ENCODE measurements around the gene PNMA1. TPM values are rescaled to one million over a fixed set of nuclear protein-coding genes. Genes with fewer than 3 reads are reported as not detected.
A peak's percentile ranks its signal among the peaks of the same experiment; 100 is the strongest.

The PNMA1 gene
- total RNA-seq (2014; rRNA removed; shearing (Covaris generic)) = 72.9 and 78.4 TPM in 2 replicates
- polyA plus RNA-seq (2014; cell fraction: nucleus; rRNA removed) = 128 and 155 TPM in 2 replicates

GRCh38 chr14:73713803-73714655 is at the start of gene PNMA1:
PNMA1 (minus strand) TSS chr14:73714384; CDS start chr14:73713639, 745 bp downstream.
- DNase-seq (ENCODE audit: extremely low read depth, low read depth) = peak; percentile 88

DNA sequence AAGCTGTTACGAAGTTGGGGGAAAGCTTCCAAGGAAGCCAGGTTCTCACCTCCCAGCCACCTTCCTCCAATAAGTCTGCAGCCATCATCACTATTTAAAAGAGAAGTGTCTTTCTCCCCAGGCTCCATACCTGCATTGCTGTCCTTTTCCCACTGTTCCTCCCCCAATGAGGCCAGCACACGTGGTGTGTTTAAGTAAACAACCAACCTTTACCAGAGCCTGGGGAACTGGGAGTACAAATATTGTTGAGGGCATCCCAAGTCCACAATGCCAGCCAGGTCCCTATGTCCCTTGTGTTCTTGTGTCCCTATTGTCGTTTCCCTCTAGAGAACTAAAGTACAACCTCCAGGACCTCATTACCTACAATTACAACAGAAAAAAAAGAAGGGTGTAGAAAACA is 49.2 kb upstream of the PNMA1 start:
- DNase-seq (ENCODE audit: extremely low read depth, low read depth) = no peak

GRCh38 chr14:73762375-73762822 is 48.2 kb upstream of the PNMA1 start:
- no peak for DNase-seq (ENCODE audit: extremely low read depth, low read depth)

DNA sequence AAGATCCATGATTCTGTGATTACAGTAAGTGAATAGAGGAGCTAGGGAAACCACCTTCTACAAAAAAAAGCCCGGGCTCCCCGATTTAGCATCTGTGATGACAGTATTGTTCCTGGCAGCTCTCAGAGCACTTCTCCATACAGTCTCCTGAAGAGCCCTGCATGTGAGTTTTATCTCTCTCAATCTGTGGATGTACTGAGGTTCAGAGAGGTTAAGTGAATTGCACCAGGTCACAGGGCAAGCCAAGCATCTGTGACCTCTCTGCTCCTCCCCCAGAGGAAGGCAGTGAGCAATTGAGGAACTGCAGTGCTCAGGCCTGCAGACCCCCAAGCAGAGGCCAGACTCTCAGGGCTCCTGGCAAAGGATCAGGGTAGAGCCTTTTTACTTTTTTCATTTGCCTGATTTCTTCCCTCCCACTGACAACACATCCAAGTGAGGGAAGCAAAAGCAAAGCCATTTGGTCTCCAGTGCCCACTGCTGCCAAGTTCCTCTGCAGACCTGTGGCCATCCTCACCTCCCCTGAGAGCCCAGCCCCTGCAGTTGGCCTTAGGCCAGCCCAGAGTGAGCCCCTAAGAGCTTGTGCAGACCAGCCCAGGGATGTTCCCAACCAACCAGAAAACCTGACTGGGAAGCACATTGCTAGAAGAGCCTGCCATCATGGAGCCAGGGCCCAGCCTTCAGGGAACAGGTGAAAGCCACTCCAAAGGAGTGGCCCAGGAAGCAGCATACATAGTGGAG is 47.6 kb upstream of the PNMA1 start:
- no peak for DNase-seq (ENCODE audit: extremely low read depth, low read depth)

GRCh38 chr14:73760598-73761586 is 46.7 kb upstream of the PNMA1 start:
- no peak for DNase-seq (ENCODE audit: extremely low read depth, low read depth)

GRCh38 chr14:73759714-73760597 is 45.8 kb upstream of the PNMA1 start:
- peak; percentile 97 for DNase-seq (ENCODE audit: extremely low read depth, low read depth)

- no peak for DNase-seq (ENCODE audit: extremely low read depth, low read depth)
These were observed 45.1 kb upstream of the PNMA1 start for GRCh38 chr14:73759183-73759713.

DNA sequence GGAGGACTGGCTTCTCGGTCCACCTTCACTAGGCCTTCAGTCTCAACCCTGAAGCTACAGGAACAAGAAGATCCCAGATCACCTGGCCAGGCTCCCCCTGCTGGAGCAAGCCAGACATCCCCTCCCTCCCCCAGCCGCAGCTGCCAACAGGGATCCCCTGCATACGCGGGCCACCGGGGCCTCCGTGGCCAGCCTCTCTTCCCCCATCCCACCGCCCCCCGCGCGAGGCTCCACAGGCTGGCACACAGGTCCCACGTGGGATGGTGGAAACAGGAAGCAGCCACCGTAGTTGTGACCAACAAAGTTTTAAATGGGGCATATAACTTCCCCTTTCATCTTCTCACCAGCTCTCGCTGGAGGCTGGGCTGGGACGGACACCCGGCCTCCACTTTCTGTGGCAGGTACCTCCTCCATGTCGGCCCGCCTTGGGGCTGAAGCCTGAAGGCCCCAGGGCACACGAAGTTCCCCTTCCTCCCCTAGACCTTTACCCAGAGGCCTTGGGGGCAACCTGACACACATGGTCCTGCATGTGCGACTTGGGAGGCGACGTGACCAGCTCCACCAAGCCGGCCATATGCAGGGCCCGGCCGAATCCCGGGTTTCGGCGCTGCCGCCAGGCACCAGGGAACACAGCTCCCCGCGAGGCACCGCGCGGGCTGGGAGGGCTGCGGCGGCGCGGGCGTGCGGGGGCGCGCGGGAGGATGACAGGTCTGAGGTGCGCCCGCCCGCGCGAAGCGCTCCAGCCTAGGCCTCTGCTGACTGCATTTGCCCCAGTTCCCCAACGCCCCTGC is 44.4 kb upstream of the PNMA1 start:
- DNase-seq (ENCODE audit: extremely low read depth, low read depth) = peak; percentile 64

GRCh38 chr14:73757876-73758391 is 43.8 kb upstream of the PNMA1 start:
- DNase-seq (ENCODE audit: extremely low read depth, low read depth) = no peak

GRCh38 chr14:73757381-73757780 is 43.2 kb upstream of the PNMA1 start:
- no peak for DNase-seq (ENCODE audit: extremely low read depth, low read depth)

DNA sequence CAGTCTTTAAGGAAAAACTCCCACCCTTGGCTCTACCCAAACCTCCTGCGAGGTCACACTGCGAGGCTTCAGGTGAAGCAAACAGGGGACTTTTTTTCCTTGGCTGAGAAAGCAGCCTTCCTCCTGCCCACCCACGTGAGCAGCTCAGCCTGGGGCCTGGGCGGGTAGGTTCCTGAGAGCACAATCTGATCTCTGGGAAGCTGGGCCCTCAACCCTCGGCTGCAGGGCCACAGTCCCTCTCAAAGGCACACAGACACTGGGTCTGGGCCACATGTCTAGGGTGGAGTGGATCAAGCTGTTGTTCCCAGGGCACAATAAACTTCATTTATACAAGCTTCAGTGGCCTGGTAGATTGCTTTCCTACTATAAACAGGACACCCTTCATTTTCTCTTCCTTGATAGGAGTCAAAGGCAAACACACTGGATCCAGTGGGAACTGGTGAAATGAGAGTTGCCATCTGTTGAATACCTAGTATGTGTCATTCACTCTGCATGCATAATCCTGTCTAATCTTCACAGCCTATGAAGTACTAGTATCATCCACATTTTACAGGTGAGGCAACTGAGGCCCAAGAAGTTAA is 41.3 kb upstream of the PNMA1 start:
- DNase-seq (ENCODE audit: extremely low read depth, low read depth) = no peak

GRCh38 chr14:73754911-73755360 is 40.8 kb upstream of the PNMA1 start:
- no peak for DNase-seq (ENCODE audit: extremely low read depth, low read depth)

DNA sequence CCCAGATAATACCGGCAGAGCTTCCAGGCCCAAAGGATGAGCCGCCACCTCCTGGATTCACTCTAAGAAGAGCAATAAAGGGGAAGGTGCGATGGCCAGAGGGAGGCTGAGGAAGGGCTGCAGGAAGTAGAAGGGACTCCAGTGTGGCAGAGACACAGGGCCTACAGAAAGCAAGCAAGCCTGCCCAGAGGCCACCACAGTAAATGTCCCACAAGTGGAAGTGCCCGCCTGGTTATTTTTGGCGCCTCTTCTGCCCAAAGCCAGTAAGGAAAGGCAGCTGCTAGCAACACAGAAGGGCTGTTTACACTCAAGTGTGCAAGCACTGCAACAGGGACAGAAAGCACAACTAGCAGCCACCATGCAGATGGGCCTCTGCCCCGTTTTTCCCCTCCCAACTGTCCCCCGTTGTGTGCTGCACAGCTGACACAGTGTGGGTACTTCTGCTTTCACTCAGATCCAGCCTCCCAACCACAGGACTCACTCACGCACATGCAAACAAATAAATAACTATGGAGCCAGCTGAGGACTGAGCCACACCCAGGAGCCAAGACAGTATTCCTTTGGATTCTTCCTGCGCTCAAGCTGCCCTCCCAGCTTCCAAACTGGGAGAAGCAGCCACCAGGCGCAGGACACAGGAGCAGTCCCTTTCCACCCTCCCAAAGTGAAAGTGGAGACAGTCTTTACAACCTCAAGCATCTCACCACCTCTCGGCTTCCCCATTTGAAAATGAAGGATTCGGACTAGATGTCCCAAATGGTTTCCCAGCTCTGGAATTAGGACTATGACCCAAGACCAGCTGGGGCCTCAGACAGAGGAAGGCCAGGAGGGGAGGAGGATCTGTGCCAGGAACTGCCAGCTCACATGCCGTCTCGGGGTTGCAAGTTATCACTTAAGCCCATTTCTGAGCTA is 40.0 kb upstream of the PNMA1 start:
- DNase-seq (ENCODE audit: extremely low read depth, low read depth) = no peak

DNA sequence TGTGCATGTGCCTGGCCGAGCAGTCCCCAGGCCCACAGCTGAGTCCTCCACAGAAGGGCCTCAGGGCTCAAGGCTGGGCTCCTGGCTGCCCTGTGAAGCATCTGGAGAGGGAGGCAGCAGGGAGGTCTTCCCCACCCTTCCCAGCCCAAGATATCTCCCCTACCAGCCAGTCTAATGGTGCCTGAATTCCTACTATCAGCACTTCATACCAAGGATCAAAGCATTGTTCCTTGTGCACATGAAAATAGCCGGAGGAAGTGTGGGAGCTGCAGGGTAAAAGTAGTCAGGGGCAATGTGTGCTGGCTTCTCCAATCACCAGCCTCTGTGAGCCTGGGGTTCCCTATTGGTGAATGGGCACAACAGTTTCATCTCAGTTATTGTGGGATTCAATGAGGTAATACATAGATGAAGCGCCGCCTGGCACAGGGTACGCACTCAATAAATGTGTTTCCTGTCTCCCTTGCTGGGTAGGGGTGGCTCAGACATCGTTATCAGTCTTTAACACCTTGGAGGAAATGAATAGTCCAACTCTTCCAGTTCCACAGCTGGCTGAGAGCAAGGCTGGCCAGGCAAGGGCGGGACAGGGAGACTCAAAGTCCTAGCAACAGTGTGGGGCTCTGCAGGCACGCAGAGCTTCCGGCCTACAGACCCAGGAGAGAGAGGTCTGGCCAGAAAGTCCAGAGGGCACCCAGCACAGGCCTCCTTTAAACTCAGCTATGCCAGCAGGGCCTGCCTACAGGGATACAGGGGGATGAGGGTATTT is 39.1 kb upstream of the PNMA1 start:
- no peak for DNase-seq (ENCODE audit: extremely low read depth, low read depth)

DNA sequence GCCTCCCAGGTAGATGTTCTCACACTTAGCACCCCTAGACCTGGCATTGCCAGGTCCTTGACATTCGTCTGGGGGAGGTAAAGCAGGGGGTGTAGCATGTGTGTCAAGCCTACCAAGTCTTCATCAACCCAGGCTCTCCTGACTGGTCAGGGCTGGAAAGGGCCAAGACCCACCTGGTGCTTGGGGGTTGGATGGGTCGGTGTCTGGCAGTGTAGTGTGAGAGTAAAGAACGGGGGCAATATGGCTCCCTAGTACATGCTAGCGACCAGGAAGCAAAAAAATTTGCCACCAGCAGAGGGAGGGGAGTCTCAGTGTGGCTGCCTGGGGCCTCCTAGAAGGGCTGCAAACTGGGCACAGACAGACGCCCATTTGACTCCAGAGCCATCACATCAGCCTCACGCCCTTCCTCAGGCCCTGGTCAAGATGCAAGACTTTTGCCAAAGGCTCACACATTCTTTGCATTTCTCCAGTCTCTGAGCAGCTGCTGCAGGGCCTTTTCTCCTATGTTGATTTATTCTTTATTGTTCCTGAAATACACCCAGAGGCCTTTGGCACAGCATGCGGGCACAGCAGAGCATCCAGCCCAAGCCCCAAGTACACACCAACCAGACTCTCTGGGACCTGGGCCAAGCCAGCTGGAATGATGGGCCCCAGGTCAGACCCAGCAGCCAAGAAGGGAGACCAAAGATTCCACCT is 38.3 kb upstream of the PNMA1 start:
- no peak for DNase-seq (ENCODE audit: extremely low read depth, low read depth)

All from NCI-H460 (cell line).